Activated effector memory CD4-positive, alpha-beta T cell treated with anti-CD3 and anti-CD28 coated beads, Interleukin-2, amount 50 U/mL, for 16 hours (primary cell): ENCODE measurements around the gene TSTD1.

Experiments
- DNase-seq: peaks from one replicate; pipeline ENCODE4 v3.0.0-alpha.2; 2020

The TSTD1 gene, protein sequence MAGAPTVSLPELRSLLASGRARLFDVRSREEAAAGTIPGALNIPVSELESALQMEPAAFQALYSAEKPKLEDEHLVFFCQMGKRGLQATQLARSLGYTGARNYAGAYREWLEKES

DNA sequence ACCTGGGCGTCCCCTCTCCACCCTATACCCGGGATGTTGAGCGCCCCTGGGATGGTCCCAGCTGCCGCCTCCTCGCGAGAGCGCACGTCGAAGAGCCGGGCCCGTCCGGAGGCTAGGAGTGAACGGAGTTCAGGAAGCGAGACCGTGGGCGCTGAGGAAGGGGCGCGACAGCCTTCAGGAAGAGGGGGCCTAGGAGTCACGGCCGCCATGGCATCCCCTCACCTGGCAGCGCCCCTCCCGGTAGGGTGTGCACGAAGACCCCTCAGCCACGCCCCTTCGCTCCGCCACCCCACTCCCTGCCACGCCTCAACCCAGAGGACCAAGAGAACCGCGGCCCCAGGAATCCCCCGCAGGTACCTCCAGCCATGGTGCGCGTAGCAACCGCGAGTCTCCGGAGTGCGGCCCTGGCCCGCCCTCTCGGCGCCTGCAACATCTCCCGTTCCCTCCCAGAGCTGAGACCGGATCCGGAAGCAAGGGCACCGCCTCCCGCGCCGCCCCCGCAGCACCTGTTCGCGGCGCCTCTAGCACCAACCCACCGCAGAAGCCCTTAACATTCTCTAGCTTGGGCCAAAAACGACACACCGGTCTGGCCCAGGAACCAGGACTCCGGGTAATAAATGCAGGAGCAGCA lies at the start of gene TSTD1:
TSTD1 (minus strand) TSS at position 442 of the 631 bp plus-strand sequence; CDS start at position 367, 75 bp downstream.
- DNase-seq = peak; percentile 96

GRCh38 chr1:161086457-161086856 lies 47.7 kb upstream of the TSTD1 start:
- no peak for DNase-seq

DNA sequence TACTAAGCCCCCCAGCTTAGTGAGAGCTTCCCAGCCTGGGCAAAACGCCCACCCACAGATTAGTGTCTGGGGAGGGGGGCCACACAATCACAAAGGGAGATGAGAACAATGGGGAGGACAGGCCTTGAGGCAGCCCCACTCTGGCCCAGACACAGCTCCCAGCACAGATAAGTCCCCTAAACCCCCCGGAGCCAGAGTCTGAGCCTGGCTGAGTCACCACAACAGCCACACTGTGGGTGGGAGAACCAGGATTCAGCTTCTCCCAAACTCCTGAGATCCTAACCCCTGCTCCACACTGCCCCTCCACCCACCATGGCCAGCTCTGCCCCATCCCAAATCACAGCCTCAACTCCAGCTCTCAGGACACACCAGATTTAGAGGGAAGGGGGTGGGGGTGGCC lies 46.4 kb upstream of the TSTD1 start:
- no peak for DNase-seq

- no peak for DNase-seq
Observed at GRCh38 chr1:161084597-161084988, 45.8 kb upstream of the TSTD1 start.

GRCh38 chr1:161083748-161084596 lies 45.2 kb upstream of the TSTD1 start:
- DNase-seq = no peak

DNA sequence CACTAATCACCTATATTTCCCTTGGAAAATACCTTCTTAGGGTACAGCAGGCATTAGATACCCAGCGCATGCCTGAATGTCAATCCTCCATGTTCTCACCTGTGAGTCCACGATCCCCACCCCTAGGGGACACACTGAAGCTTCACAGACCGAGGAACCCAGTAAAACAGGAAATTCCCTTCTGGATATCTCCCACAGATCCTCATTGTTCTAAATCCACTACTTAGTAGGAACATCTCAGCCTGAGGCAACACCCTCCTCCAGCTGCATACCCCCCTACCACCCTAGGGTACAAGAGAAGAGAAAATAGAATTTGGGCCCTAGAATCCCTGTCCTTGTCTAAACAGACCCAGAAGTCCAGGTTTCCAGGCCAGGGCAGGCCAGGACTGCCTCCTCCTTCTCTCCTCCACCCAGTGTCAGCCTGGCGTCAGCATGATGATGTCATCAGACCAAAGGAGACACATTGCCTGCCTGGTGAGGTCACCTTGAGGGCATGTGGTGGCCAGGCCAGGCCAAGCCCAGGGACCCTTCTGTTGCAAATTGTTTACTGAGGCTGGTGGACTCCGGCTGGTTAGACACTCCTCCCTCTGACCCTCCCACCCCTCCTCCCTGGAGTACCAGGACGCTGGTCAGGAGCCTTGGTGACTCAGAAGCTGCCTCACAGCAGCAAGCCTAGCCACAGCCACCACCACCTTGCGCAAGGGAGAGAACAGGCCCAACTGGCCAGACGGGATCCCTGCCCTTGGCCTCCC lies 44.4 kb upstream of the TSTD1 start:
- no peak for DNase-seq

- no peak for DNase-seq
Observed at GRCh38 chr1:161082483-161082882, 43.7 kb upstream of the TSTD1 start.

- no peak for DNase-seq
Observed at GRCh38 chr1:161081519-161081918, 42.8 kb upstream of the TSTD1 start.

- no peak for DNase-seq
Observed at GRCh38 chr1:161080441-161081405, 42.0 kb upstream of the TSTD1 start.

DNA sequence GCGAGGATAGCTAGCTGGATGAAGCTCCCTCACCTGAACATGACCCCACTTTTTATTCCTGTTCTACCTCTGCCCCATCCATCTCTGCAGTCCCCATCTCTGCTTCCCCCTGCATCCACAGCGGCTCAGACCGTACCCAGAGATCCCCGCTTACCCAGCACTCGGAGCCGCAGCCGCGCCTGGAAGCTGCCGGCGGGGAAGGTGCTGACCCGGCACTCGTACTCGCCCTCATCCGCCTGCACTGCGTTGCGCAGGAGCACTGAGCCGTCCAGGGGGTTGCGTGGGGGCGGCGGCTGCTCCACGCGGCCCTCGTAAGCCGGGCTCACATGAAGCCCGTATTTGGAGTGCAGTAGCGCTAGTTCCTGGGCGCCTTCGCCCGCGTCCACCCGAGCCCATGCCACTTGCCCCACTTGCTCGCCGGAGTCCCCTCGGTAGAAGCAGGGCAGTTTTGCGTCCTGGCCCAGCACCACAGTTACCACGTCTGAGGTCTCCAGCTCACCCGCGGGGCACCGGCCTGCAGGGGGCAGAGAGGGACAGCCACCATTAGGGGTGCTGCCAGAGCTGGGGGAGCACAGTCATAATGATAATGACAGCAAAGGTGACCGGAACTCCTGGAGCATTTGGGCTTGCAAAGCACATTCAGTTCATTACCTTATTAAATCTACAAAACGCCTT lies 40.8 kb upstream of the TSTD1 start:
- no peak for DNase-seq

DNA sequence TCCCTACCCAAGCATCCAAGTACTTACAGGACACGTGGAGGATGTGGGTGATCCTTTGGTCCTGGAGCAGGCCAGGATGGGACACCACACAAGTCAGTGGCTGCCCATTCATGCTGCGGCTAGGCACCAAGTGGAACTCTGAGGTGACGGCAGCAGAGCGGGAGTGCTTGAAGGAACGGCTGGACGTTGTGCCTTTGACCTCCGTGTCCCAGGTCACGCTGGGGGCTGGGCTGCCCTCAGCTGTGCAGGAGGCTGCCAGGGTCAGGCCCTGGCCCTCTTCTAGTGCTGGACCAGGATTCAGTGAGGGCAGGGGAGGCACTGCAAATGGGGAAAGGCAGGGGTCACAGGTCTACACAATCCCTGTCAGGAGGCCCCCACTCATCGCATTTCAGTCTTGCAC lies 38.7 kb upstream of the TSTD1 start:
- DNase-seq = no peak

- no peak for DNase-seq
Observed at GRCh38 chr1:161076410-161076809, 37.6 kb upstream of the TSTD1 start.

GRCh38 chr1:161074676-161075368 lies 36.1 kb upstream of the TSTD1 start:
- no peak for DNase-seq

DNA sequence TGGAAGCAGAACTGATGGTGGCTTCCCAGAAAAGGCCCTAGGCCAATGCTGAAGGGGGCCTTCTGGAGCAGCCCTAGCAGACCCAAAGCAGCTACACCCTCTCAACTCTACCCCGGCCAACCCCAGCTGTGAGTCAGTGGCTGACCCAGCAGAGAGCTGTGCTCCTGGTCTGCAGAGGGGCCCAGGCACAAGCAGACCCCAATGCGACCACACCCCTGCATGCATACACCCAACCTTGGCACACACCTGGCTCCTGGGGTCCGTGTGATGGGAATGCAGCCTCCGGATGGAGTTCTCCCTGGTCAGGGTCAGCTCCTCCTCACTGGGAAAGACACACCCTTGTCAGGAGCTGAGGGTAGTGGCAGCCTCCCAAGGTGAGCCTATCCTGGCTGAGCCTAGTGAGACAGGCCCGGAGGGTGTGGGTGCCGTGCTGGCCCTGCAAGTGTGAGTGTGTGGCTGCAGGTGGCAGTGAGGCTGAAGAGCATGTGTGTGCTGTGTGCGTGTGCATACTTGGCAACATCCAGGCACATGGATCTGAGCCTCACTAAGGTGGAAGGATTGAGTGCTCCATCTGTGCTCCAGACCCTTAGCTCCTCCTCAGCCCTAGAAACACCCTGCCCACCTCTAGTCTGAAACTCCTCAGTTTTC lies 34.8 kb upstream of the TSTD1 start:
- DNase-seq = no peak

GRCh38 chr1:161072751-161073449 lies 34.1 kb upstream of the TSTD1 start:
- DNase-seq = no peak

- peak; percentile 75 for DNase-seq
Observed at GRCh38 chr1:161071886-161072371, 33.2 kb upstream of the TSTD1 start.

- DNase-seq = no peak
Observed at GRCh38 chr1:161070761-161071160, 32.0 kb upstream of the TSTD1 start.

- DNase-seq = peak; percentile 92
Observed at GRCh38 chr1:161069731-161070270, 31.0 kb upstream of the TSTD1 start, which contains the start of gene ARHGAP30. TSS of gene ARHGAP30 (minus strand) at chr1:161069891. CDS start at chr1:161069624, 267 bp downstream.

DNA sequence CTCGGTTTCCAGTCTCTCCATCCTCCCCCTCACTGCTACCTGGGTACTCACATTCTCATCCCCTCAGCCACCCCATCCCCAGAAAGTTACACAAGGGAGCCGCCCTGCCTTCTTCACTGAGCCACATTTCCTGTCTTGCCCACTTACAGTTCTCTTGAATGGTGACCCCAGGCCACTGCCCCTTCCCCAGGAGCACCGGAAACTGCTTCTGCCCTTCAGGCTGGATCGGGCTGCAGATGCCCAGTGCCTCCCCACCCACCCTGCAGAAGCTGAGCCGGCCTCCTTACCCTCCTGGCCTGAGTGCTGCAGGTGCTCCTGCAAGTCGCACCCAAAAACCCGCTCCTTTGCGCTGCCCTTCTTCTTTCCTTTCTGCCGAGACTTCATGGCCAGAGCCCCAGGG lies 30.5 kb upstream of the TSTD1 start:
- DNase-seq = peak; percentile 67
